Measurements from ENCODE around the gene IQCE. TPM values are rescaled to one million over a fixed set of nuclear protein-coding genes. Genes with fewer than 3 reads are reported as not detected.
A peak's percentile ranks its signal among the peaks of the same experiment; 100 is the strongest.

IQCE gene
- total RNA-seq, 1 donor from 2014 or later, result 32.0 TPM

- peaks cover 37% of the 10 kb centered on the region for H3K36me3 ChIP-seq
- no peak for TF ChIP-seq CTCF (IDR thresholded peaks at IDR 0.05)
- H3K27me3 ChIP-seq (ENCODE audit: low read depth), result peaks cover 8% of the 10 kb centered on the region
- H3K4me3 ChIP-seq, result no peak overlapping the region
- intact Hi-C loops (cut with DNase I), result no loop called here
- H3K9me3 ChIP-seq, result no peaks in the 10 kb centered on the region
- DNase-seq (no peak), ATAC-seq (no peak)
- H3K4me1 ChIP-seq, result peaks cover 12% of the 10 kb centered on the region
- no peak overlapping the region for H3K27ac ChIP-seq
Measured at GRCh38 chr7:2661096-2661449, 102.3 kb downstream of the IQCE start.

GRCh38 chr7:2661602-2662272 is 103.0 kb downstream of the IQCE start:
- Histone ChIP-seq H3K9me3 (no peaks in the 10 kb centered on the region), H3K27me3 (ENCODE audit: low read depth) (peaks cover 8% of the 10 kb centered on the region), H3K36me3 (peaks cover 31% of the 10 kb centered on the region), H3K4me3 (no peak overlapping the region), H3K4me1 (peaks cover 12% of the 10 kb centered on the region), H3K27ac (no peak overlapping the region)
- DNase-seq (no peak), ATAC-seq (no peak)
- peak; percentile 9 for TF ChIP-seq CTCF (IDR thresholded peaks at IDR 0.05)
- intact Hi-C loops (cut with DNase I), result no loop called here

GRCh38 chr7:2662273-2663120 is 103.7 kb downstream of the IQCE start:
- Histone ChIP-seq H3K9me3 (no peaks in the 10 kb centered on the region), H3K27ac (no peak overlapping the region), H3K27me3 (ENCODE audit: low read depth) (peaks cover 8% of the 10 kb centered on the region), H3K4me3 (no peak overlapping the region), H3K36me3 (peaks cover 27% of the 10 kb centered on the region), H3K4me1 (peaks cover 12% of the 10 kb centered on the region)
- no peak for TF ChIP-seq CTCF (IDR thresholded peaks at IDR 0.05)
- DNase-seq (no peak), ATAC-seq (no peak)
- intact Hi-C loops (cut with DNase I), result no loop called here

- peak; percentile 54 for DNase-seq
- H3K27ac ChIP-seq, result no peak overlapping the region
- peaks cover 12% of the 10 kb centered on the region for H3K4me1 ChIP-seq
- H3K4me3 ChIP-seq, result no peak overlapping the region
- H3K36me3 ChIP-seq, result peaks cover 19% of the 10 kb centered on the region
- peak; percentile 22 to 31 for ATAC-seq
- intact Hi-C loops (cut with DNase I), result no loop called here
- no peaks in the 10 kb centered on the region for H3K9me3 ChIP-seq
- TF ChIP-seq CTCF (IDR thresholded peaks at IDR 0.05), result no peak
- H3K27me3 ChIP-seq (ENCODE audit: low read depth), result peaks cover 8% of the 10 kb centered on the region
Measured at GRCh38 chr7:2663121-2663886, 104.5 kb downstream of the IQCE start.

- TF ChIP-seq CTCF (IDR thresholded peaks at IDR 0.05), result no peak
- Histone ChIP-seq H3K9me3 (no peaks in the 10 kb centered on the region), H3K4me3 (no peak overlapping the region), H3K4me1 (peaks cover 12% of the 10 kb centered on the region), H3K27ac (no peak overlapping the region), H3K36me3 (peaks cover 15% of the 10 kb centered on the region), H3K27me3 (ENCODE audit: low read depth) (peaks cover 8% of the 10 kb centered on the region)
- DNase-seq (no peak), ATAC-seq (no peak)
- intact Hi-C loops (cut with DNase I), result no loop called here
Measured at GRCh38 chr7:2663960-2664359, 105.2 kb downstream of the IQCE start.

Small RNAs within 50 kb of the gene (microRNA-seq; reads per million reads assigned to microRNA genes)
- not detected for gene MIR4648 (ENCODE audit: borderline number of aligned reads)

Other genes with a start within 250 kb of the IQCE start
- gene SNX8, start 244.5 kb upstream of the IQCE start, total RNA-seq, result 43.1 TPM
- gene EIF3B, start 204.2 kb upstream of the IQCE start, total RNA-seq, result 89.5 TPM
- 29.2 TPM for gene CHST12, start 155.4 kb upstream of the IQCE start, total RNA-seq
- not detected for gene GRIFIN, start 82.6 kb upstream of the IQCE start, total RNA-seq
- 42.6 TPM for gene LFNG, start 39.2 kb upstream of the IQCE start, total RNA-seq
- 24.4 TPM for gene BRAT1, start 3.5 kb upstream of the IQCE start, total RNA-seq
- 51.7 TPM for gene TTYH3, start 73.0 kb downstream of the IQCE start, total RNA-seq
- 0.47 TPM for gene AMZ1, start 129.2 kb downstream of the IQCE start, total RNA-seq